ENCODE data around the gene AGK.

AGK gene

GRCh38 chr7:141704741-141705140, 153.5 kb downstream of the AGK start:
- no peak for DNase-seq (ENCODE audit: low read depth in 2 of 2)
